SU-DHL-6 (cell line): Measurements from ENCODE around the gene TRDN.

Experiments used
- EZH2phosphoT487 ChIP-seq: fragments of 200-600 bp; sonication (generic), shearing (Covaris generic); conservative IDR thresholded peaks from 2 replicates; pipeline ENCODE4 v1.6.1; 2018; ENCODE audit warnings: mild to moderate bottlenecking, antibody characterized with exemption, low read length, moderate library complexity, mixed read lengths
- TF ChIP-seq, protein P1 (sequence below): fragments of 200-600 bp; sonication (generic); IDR thresholded peaks from one replicate; pipeline ENCODE4 v1.5.1; 2017; ENCODE audit warnings: antibody characterized with exemption, mild to moderate bottlenecking, low read length, moderate library complexity; ENCODE audit not compliant: insufficient read depth, poor library complexity, severe bottlenecking

DNA sequence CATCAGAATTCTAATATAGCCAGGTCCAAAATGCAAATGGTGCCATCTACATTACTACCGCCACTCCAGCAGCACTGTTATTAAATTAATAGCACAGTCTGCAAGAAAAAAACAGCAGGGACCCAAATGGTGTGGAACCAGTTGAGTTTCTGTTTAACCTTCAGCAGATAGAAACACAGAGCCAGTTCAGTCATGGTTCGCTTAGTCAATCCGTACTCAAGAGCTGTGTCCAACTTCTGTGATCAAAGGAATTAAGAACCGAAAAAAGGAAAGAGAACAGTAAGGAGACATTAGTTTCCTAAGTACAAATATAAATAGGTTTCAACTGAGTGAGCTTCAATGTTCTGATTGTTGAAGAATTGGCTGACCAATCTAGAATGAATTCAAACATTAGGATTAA lies 107.7 kb downstream of the TRDN start:
- TF ChIP-seq, protein P1, sequence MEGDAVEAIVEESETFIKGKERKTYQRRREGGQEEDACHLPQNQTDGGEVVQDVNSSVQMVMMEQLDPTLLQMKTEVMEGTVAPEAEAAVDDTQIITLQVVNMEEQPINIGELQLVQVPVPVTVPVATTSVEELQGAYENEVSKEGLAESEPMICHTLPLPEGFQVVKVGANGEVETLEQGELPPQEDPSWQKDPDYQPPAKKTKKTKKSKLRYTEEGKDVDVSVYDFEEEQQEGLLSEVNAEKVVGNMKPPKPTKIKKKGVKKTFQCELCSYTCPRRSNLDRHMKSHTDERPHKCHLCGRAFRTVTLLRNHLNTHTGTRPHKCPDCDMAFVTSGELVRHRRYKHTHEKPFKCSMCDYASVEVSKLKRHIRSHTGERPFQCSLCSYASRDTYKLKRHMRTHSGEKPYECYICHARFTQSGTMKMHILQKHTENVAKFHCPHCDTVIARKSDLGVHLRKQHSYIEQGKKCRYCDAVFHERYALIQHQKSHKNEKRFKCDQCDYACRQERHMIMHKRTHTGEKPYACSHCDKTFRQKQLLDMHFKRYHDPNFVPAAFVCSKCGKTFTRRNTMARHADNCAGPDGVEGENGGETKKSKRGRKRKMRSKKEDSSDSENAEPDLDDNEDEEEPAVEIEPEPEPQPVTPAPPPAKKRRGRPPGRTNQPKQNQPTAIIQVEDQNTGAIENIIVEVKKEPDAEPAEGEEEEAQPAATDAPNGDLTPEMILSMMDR = no peak
- no peak for TF ChIP-seq EZH2phosphoT487
